AG20443 (cell line): ENCODE data around the gene ALDH7A1.
A peak's percentile ranks its signal among the peaks of the same experiment; 100 is the strongest.
"Not testable (repeated sequence)": the region's sequence is repeated elsewhere in the genome, so short reads cannot be mapped to it uniquely, and the experiment has no call there.

ENCODE experiments used
- DNase-seq: peaks from one replicate; pipeline ENCODE4 v3.0.0; 2012; ENCODE audit warnings: low spot score, mixed read lengths

The ALDH7A1 gene

GRCh38 chr5:126594748-126595485, at the start of gene ALDH7A1:
ALDH7A1 (minus strand) TSS chr5:126595219; CDS start chr5:126595198, 21 bp downstream.
- peak; percentile 97 for DNase-seq

- DNase-seq: no peak
Observed at GRCh38 chr5:126641387-126641786, 46.4 kb upstream of the ALDH7A1 start.

- no peak for DNase-seq
Observed at GRCh38 chr5:126640866-126641265, 45.8 kb upstream of the ALDH7A1 start.

GRCh38 chr5:126636956-126637355, 41.9 kb upstream of the ALDH7A1 start:
- no peak for DNase-seq

- DNase-seq: no peak
Observed at GRCh38 chr5:126635585-126635984, 40.6 kb upstream of the ALDH7A1 start.

- no peak for DNase-seq
Observed at GRCh38 chr5:126633552-126633951, 38.5 kb upstream of the ALDH7A1 start.

- DNase-seq: no peak
Observed at GRCh38 chr5:126631920-126632319, 36.9 kb upstream of the ALDH7A1 start.

- DNase-seq: no peak
Observed at GRCh38 chr5:126628102-126628501, 33.1 kb upstream of the ALDH7A1 start.

- DNase-seq: peak; percentile 85
Observed at GRCh38 chr5:126624534-126624933, 29.5 kb upstream of the ALDH7A1 start.

GRCh38 chr5:126619781-126620180, 24.8 kb upstream of the ALDH7A1 start:
- DNase-seq: no peak

- DNase-seq: not testable (repeated sequence)
Observed at GRCh38 chr5:126617603-126618002, 22.6 kb upstream of the ALDH7A1 start.

- DNase-seq: no peak
Observed at GRCh38 chr5:126615286-126615685, 20.3 kb upstream of the ALDH7A1 start.

GRCh38 chr5:126613941-126614592, 19.0 kb upstream of the ALDH7A1 start:
- no peak for DNase-seq

- DNase-seq: no peak
Observed at GRCh38 chr5:126610616-126611015, 15.6 kb upstream of the ALDH7A1 start.

- no peak for DNase-seq
Observed at GRCh38 chr5:126610160-126610559, 15.1 kb upstream of the ALDH7A1 start.

GRCh38 chr5:126605525-126605924, 10.5 kb upstream of the ALDH7A1 start:
- no peak for DNase-seq

GRCh38 chr5:126603402-126603991, 8.5 kb upstream of the ALDH7A1 start:
- DNase-seq: no peak

- peak; percentile 95 for DNase-seq
Observed at GRCh38 chr5:126600631-126601511, 5.9 kb upstream of the ALDH7A1 start, which contains the start of gene PHAX. PHAX (plus strand) TSS chr5:126600947; CDS start chr5:126600963, 16 bp downstream.

- DNase-seq: not testable (repeated sequence)
Observed at GRCh38 chr5:126599971-126600630, 5.1 kb upstream of the ALDH7A1 start.

GRCh38 chr5:126599499-126599898, 4.5 kb upstream of the ALDH7A1 start:
- no peak for DNase-seq

GRCh38 chr5:126597156-126597555, 2.1 kb upstream of the ALDH7A1 start:
- no peak for DNase-seq
